DMS53 (cell line): ENCODE measurements around the gene ACOT2.
"Not testable (repeated sequence)": the region's sequence is repeated elsewhere in the genome, so short reads cannot be mapped to it uniquely, and the experiment has no call there.

ENCODE experiments used
- DNase-seq: peaks from one replicate; lab custom pipeline; 2025; lab: John Stamatoyannopoulos, UW

Gene ACOT2

GRCh38 chr14:73567951-73568885 lies 795 bp upstream of the ACOT2 start:
- DNase-seq = peak; percentile 8

GRCh38 chr14:73568886-73569184 lies 178 bp upstream of the ACOT2 start:
- not testable (repeated sequence) for DNase-seq

- peak; percentile 59 for DNase-seq
Measured at GRCh38 chr14:73570913-73571312, 1.9 kb downstream of the ACOT2 start.

- peak; percentile 11 for DNase-seq
Measured at GRCh38 chr14:73573034-73573433, 4.0 kb downstream of the ACOT2 start.

- not testable (repeated sequence) for DNase-seq
Measured at GRCh38 chr14:73573740-73574139, 4.7 kb downstream of the ACOT2 start.

- not testable (repeated sequence) for DNase-seq
Measured at GRCh38 chr14:73574251-73574650, 5.2 kb downstream of the ACOT2 start.

- DNase-seq = no peak
Measured at GRCh38 chr14:73576391-73576790, 7.4 kb downstream of the ACOT2 start.

GRCh38 chr14:73577214-73577613 lies 8.2 kb downstream of the ACOT2 start:
- DNase-seq = not testable (repeated sequence)

GRCh38 chr14:73582102-73582979 lies 13.3 kb downstream of the ACOT2 start:
- not testable (repeated sequence) for DNase-seq

GRCh38 chr14:73588695-73589094 lies 19.7 kb downstream of the ACOT2 start:
- no peak for DNase-seq

- no peak for DNase-seq
Measured at GRCh38 chr14:73589116-73589515, 20.1 kb downstream of the ACOT2 start.

GRCh38 chr14:73590673-73591004 lies 21.6 kb downstream of the ACOT2 start:
- DNase-seq = not testable (repeated sequence)

GRCh38 chr14:73591690-73592449 lies 22.9 kb downstream of the ACOT2 start, which contains the start of gene ACOT4:
Gene ACOT4 (plus strand): TSS chr14:73591873. CDS start chr14:73591960, 87 bp downstream.
- DNase-seq = peak; percentile 85

- DNase-seq = no peak
Measured at GRCh38 chr14:73594491-73594890, 25.5 kb downstream of the ACOT2 start.

- no peak for DNase-seq
Measured at GRCh38 chr14:73599499-73599898, 30.5 kb downstream of the ACOT2 start.

- no peak for DNase-seq
Measured at GRCh38 chr14:73602994-73603393, 34.0 kb downstream of the ACOT2 start.

- DNase-seq = no peak
Measured at GRCh38 chr14:73606271-73606670, 37.3 kb downstream of the ACOT2 start.

- DNase-seq = no peak
Measured at GRCh38 chr14:73607241-73607640, 38.2 kb downstream of the ACOT2 start.

GRCh38 chr14:73610687-73611086 lies 41.7 kb downstream of the ACOT2 start:
- peak; percentile 42 for DNase-seq

GRCh38 chr14:73612339-73613045 lies 43.5 kb downstream of the ACOT2 start, which contains the start of gene ACOT6:
Gene ACOT6 (plus strand): TSS chr14:73612517. CDS start chr14:73612572, 55 bp downstream.
- DNase-seq = peak; percentile 86

- DNase-seq = peak; percentile 65
Measured at GRCh38 chr14:73613046-73613383, 44.0 kb downstream of the ACOT2 start.
